NCI-H1092 treated with DMSO at 0.1 percent for 48 hours (cell line): ENCODE results near the gene EPN1.
"Not testable (repeated sequence)": the region's sequence is repeated elsewhere in the genome, so short reads cannot be mapped to it uniquely, and the experiment has no call there.

Experiments used
- DNase-seq: peaks from one replicate; lab custom pipeline; 2025; lab: John Stamatoyannopoulos, UW

Gene EPN1

DNA sequence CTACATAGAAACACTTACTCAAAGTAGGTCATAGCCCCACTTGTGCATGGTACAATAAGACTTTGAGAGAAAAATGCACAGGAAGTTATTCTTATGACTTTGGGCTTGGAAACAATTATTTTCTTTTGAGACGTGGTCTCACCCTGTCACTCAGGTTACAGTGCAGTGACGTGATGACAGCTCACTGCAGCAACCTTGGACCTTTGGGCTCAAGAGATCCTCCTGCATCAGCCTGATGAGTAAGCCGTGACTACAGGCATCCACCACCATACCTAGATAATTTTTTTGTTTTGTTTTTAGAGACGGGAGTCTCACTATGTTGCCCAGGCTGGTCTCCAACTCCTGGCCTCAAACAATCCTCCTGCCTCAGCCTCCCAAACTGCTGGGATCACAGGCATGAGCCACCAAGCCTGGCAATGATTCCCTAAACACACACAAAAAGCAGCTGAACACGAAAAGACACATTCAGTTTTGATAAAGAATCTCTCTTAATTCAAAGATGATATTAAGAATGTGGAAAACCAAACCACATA is 45.3 kb downstream of the EPN1 start:
- DNase-seq = no peak

DNA sequence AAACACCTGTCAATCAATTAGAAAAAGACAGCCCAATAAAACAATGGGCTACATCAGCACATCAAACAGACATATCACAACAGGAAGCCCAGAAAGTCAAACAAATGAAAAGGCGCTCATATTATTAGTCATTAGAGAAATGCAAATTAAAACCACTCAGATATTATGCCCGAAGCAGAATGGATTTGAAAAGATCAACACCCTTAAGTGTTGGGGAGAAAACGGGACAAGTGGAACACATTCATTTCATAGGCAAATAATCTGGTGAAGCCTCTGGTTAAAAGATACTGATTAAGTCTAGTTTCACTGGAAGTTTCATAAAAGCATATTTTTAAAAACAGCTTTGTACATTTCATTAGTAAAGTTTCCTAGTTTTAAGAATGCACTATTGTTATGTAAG is 45.8 kb downstream of the EPN1 start:
- no peak for DNase-seq

DNA sequence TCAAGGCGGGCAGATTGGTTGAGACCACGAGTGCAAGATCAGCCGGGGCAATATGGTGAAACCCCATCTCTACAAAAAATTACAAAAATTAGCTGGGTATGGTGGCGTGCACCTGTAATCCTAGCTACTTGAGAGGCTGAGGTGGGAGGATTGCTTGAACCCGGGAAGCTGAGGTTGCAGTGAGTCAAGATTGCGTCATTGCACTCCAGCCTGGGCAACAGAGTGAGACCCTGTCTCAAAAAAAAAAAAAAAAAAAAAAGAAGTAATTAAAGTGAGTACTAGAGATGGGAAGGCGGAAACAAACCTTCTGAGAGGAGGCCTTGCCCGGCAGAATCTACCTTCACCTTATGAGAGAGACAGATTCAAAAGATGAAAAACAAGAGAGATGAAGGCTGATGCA is 48.5 kb downstream of the EPN1 start:
- DNase-seq = no peak

DNA sequence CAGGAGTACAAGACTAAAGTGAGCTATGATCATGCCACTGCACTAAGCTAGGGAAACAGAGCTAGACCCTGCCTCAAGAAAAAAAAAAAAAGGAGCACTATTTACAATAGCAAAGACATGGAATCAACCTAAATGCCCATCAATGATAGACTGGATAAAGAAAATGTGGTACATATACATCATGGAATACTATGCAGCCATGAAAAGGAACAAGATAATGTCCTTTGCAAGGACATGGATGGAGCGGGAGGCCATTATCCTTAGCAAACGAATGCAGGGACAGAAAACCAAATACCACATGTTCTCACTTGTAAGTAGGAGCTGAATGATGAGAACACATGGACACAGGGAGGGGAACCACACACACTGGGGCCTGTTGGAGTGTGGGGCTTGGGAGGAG is 55.4 kb downstream of the EPN1 start:
- not testable (repeated sequence) for DNase-seq

DNA sequence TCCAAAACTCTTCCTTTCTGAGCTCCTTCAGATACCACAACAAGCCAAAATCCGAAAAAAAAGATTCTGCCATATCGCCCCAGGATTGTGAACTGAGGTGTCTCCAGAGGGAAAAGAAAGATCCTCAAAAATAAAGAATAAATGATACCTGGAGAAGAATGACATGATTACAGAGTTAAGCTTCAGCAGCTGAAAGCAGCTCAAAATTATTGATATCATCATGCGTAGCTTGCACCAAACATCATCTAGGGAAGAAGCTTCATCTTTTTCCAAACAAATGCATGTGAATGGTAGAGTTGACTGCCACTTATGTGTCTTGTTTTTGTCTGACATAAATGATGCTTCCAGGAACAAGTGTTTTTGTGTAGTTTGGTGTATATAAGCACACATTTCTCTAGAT is 63.3 kb downstream of the EPN1 start, which contains the start of gene NLRP9:
TSS of gene NLRP9 (minus strand) at position 101 of the 400 bp plus-strand sequence. CDS start at position 73, 28 bp downstream.
- no peak for DNase-seq

DNA sequence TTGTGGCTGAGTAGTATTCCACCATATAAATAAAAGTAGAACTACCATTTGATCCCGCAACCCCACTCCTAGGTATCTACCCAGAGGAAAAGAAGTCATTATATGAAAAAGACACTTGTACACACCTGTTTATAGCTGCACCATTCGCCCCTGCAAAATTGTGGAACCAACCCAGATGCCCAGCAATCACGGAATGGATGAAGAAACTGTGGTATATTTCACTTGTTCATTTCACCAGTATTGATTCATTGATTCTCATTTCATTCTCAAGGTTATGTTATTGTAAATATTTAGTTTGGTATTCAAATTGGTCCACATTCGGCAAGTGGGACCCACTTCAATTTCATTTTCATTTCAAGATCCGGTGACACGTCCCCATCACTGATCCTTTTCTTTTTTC is 75.7 kb downstream of the EPN1 start:
- DNase-seq = no peak

DNA sequence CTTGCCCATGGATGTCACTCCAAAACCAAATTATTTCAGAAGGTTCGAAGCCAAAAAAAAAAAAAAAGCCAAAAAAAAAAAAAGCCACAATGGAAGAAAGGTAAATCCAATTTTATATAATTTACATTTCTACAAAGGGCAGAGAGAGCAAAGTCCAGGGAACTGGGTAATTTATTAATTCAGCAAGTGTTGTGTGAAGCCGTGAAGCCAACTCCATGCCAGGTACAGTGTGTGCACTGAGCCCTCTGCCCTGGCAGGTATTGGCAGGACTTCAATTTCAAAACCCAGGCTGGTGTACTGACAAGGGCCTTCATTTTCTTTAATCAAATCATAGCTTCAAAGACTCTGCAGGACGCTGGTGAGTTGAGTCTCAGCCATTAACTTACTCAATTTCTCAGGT is 78.4 kb downstream of the EPN1 start:
- DNase-seq = no peak

DNA sequence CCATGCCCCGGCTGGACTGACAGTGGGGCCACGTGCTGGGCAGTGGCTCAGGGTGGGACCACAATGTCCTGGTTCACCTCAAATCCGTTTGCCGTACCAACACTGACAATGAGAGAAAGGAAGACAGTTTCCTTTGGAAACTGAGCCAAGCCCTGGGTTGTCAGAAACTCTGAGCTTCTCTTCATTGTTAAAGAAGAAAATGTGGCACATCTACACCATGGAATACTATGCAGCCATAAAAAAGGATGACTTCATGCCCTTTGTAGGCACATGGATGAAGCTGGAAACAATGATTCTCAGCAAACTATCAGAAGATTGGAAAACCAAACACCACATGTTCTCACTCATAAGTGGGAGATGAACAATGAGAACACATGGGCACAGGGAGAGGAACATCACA is 81.8 kb downstream of the EPN1 start:
- DNase-seq = not testable (repeated sequence)

DNA sequence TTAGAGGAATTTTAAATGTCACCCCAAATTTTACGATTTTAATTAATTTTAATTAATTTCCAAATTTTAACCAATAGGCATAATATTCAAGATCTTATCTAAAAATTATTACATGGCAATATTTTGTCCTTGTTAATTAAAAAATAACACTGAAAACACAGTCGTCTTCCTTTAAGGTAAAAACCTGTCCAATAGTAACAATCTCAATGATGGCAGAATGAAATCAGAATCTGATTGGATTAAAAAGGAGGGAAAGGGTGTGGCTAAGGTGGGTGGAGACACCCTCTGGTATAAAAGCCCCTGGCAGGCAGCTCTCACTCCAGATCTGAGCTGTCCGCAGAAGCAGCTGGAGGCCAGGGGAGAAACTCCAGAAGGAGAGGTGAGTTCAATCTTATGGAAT is 83.8 kb downstream of the EPN1 start, which contains the start of gene RFPL4A:
TSS of gene RFPL4A (plus strand) at position 301 of the 400 bp plus-strand sequence. CDS start 2,704 bp downstream, outside the sequence.
- DNase-seq = not testable (repeated sequence)
